ENCODE data around the gene SNTG2.

DNA sequence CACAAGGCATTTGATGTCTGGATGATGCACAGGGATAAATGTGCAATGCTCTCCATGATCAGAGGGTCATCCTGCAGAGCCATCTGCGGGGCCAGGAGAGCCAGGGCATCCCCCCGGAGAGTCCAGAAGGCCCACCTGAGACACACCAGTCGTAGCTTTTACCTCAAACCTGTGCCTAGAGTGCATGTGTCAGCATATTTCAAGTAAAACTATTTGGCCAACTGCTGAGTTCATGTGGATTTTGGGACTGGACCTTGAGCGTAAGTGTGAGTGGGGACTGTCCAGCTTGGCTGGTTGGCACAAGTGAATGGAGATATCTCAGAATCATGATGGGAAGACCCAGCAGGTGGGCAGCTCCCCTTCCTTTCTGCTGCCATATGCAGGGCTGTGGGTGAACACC is 314.8 kb downstream of the SNTG2 start:
- TF ChIP-seq CTCF (IDR thresholded peaks at IDR 0.05) (no peak), POLR2AphosphoS5 (IDR thresholded peaks at IDR 0.05; ENCODE audit: insufficient read depth in 1 of 2, low read depth in 1 of 2) (no peak)
